SU-DHL-6 (cell line): ENCODE measurements around the gene TNFRSF19.

ENCODE experiments used
- H2AFZ ChIP-seq: fragments of 200-600 bp; sonication (generic); 2 replicates; pipeline ENCODE4 v1.6.1; 2014; ENCODE audit warnings: low read depth, mild to moderate bottlenecking, moderate library complexity, mixed read lengths, antibody characterized with exemption, low read length; ENCODE audit not compliant: severe bottlenecking
- H3F3A ChIP-seq: fragments of 200-600 bp; shearing (Covaris generic); 2 replicates; pipeline ENCODE4 v1.6.0; 2016; ENCODE audit warnings: antibody characterized with exemption, mild to moderate bottlenecking; ENCODE audit not compliant: insufficient read depth
- H3K27ac ChIP-seq: fragments of 200-600 bp; sonication (generic); 2 replicates; pipeline ENCODE4 v1.5.1; 2016; ENCODE audit warnings: low read depth, mild to moderate bottlenecking, low read length, moderate library complexity, mixed read lengths
- H3K27me3 ChIP-seq: fragments of 200-600 bp; sonication (generic), shearing (Covaris generic); 2 replicates; pipeline ENCODE4 v1.6.0; 2014; ENCODE audit warnings: mild to moderate bottlenecking, low read length
- H3K36me3 ChIP-seq: fragments of 200-600 bp; sonication (generic); 2 replicates; pipeline ENCODE4 v1.6.1; 2014; ENCODE audit warnings: mild to moderate bottlenecking, low read length, mixed read lengths
- H3K4me2 ChIP-seq: fragments of 300-600, 200-600 bp; shearing (Covaris generic), sonication (generic); 2 replicates; pipeline ENCODE4 v1.6.0; 2014; ENCODE audit warnings: low read length, low read depth, mild to moderate bottlenecking; ENCODE audit not compliant: poor library complexity, severe bottlenecking
- H3K4me3 ChIP-seq: fragments of 200-600 bp; sonication (generic); 2 replicates; pipeline ENCODE4 v1.5.1; 2014; ENCODE audit warnings: antibody characterized with exemption, low read length, mild to moderate bottlenecking, mixed read lengths; ENCODE audit not compliant: insufficient read depth, poor library complexity, severe bottlenecking
- H3K79me2 ChIP-seq: fragments of 200-600 bp; sonication (generic); 2 replicates; pipeline ENCODE4 v1.6.1; 2014; ENCODE audit warnings: mild to moderate bottlenecking, low read length, moderate library complexity; ENCODE audit not compliant: insufficient read depth
- H3K9ac ChIP-seq: fragments of 200-600 bp; sonication (generic); 2 replicates; pipeline ENCODE4 v1.7.0; 2014; ENCODE audit warnings: mild to moderate bottlenecking, low read length
- H3K9me2 ChIP-seq: fragments of 200-600 bp; sonication (generic); replicated peaks from 2 replicates; pipeline ENCODE4 v1.6.1; 2014; ENCODE audit warnings: low read length; ENCODE audit not compliant: insufficient read depth
- H3K9me3 ChIP-seq: fragments of 200-600 bp; sonication (generic); 2 replicates; pipeline ENCODE4 v1.6.1; 2014; ENCODE audit warnings: low read length, mixed read lengths; ENCODE audit not compliant: insufficient read depth
- H4K20me1 ChIP-seq: fragments of 200-600 bp; sonication (generic); 2 replicates; pipeline ENCODE4 v1.6.1; 2014; ENCODE audit warnings: low read depth, mild to moderate bottlenecking, antibody characterized with exemption, low read length, moderate library complexity, mixed read lengths
- CTCF ChIP-seq: fragments of 200-600 bp; sonication (generic); IDR thresholded peaks from one replicate; pipeline ENCODE4 v1.5.1; 2017; ENCODE audit warnings: antibody characterized with exemption, mild to moderate bottlenecking, low read length, moderate library complexity; ENCODE audit not compliant: insufficient read depth, poor library complexity, severe bottlenecking
- EZH2phosphoT487 ChIP-seq: fragments of 200-600 bp; sonication (generic), shearing (Covaris generic); conservative IDR thresholded peaks from 2 replicates; pipeline ENCODE4 v1.6.1; 2018; ENCODE audit warnings: mild to moderate bottlenecking, antibody characterized with exemption, low read length, moderate library complexity, mixed read lengths

The TNFRSF19 gene

GRCh38 chr13:23686948-23687347 lies 116.7 kb downstream of the TNFRSF19 start:
- Histone ChIP-seq H3K27me3 (no peaks in the 10 kb centered on the region), H3K9me2 (no peaks in the 10 kb centered on the region), H2AFZ (no peak overlapping the region), H3K36me3 (no peaks in the 10 kb centered on the region), H3K9me3 (peaks cover 24% of the 10 kb centered on the region; the same call in 1 of the 2 replicates), H3K27ac (no peak overlapping the region), H3K4me3 (no peak overlapping the region), H3K9ac (no peak overlapping the region), H3K79me2 (no peaks in the 10 kb centered on the region), H3K4me2 (no peak overlapping the region), H4K20me1 (no peaks in the 10 kb centered on the region), H3F3A (no peaks in the 10 kb centered on the region)
- no peak for TF ChIP-seq CTCF
- TF ChIP-seq EZH2phosphoT487, result no peak

GRCh38 chr13:23687614-23688013 lies 117.4 kb downstream of the TNFRSF19 start:
- no peak overlapping the region for H3K27ac ChIP-seq
- H4K20me1 ChIP-seq, result no peaks in the 10 kb centered on the region
- H2AFZ ChIP-seq, result no peak overlapping the region
- no peaks in the 10 kb centered on the region for H3K79me2 ChIP-seq
- H3K9me3 ChIP-seq, result peaks cover 24% of the 10 kb centered on the region; the same call in 1 of the 2 replicates
- H3K4me3 ChIP-seq, result no peak overlapping the region
- H3K36me3 ChIP-seq, result no peaks in the 10 kb centered on the region
- H3K4me2 ChIP-seq, result no peak overlapping the region
- H3K9ac ChIP-seq, result no peak overlapping the region
- no peak for TF ChIP-seq CTCF
- TF ChIP-seq EZH2phosphoT487, result no peak
- H3K9me2 ChIP-seq, result no peaks in the 10 kb centered on the region
- no peaks in the 10 kb centered on the region for H3K27me3 ChIP-seq
- no peaks in the 10 kb centered on the region for H3F3A ChIP-seq

- H3K9ac ChIP-seq, result no peak overlapping the region
- H3K36me3 ChIP-seq, result no peaks in the 10 kb centered on the region
- no peaks in the 10 kb centered on the region for H4K20me1 ChIP-seq
- H3K9me3 ChIP-seq, result peaks cover 24% of the 10 kb centered on the region; the same call in 1 of the 2 replicates
- no peaks in the 10 kb centered on the region for H3F3A ChIP-seq
- no peaks in the 10 kb centered on the region for H3K79me2 ChIP-seq
- no peak overlapping the region for H3K27ac ChIP-seq
- TF ChIP-seq EZH2phosphoT487 (no peak), CTCF (no peak)
- H3K27me3 ChIP-seq, result no peaks in the 10 kb centered on the region
- no peaks in the 10 kb centered on the region for H3K9me2 ChIP-seq
- no peak overlapping the region for H3K4me3 ChIP-seq
- H3K4me2 ChIP-seq, result no peak overlapping the region
- H2AFZ ChIP-seq, result no peak overlapping the region
Measured at GRCh38 chr13:23688336-23688735, 118.1 kb downstream of the TNFRSF19 start.

GRCh38 chr13:23690668-23691067 lies 120.5 kb downstream of the TNFRSF19 start:
- Histone ChIP-seq H3K27me3 (no peaks in the 10 kb centered on the region), H3K9me2 (no peaks in the 10 kb centered on the region), H3K9me3 (0 out of 2 replicates have a peak, but pooled peaks cover 2% of the 10 kb centered on the region), H3K9ac (no peak overlapping the region), H3K36me3 (no peaks in the 10 kb centered on the region), H3K79me2 (no peaks in the 10 kb centered on the region), H4K20me1 (no peaks in the 10 kb centered on the region), H3K4me2 (no peak overlapping the region), H3K4me3 (no peak overlapping the region), H3K27ac (no peak overlapping the region), H2AFZ (no peak overlapping the region), H3F3A (no peaks in the 10 kb centered on the region)
- TF ChIP-seq CTCF (no peak), EZH2phosphoT487 (no peak)
